ENCODE results near the gene RASA4B. TPM values are rescaled to one million over a fixed set of nuclear protein-coding genes. Genes with fewer than 3 reads are reported as not detected.

RASA4B gene
- total RNA-seq, 2 donors from 2014 or later, result 8.5 to 21.9 TPM

DNA sequence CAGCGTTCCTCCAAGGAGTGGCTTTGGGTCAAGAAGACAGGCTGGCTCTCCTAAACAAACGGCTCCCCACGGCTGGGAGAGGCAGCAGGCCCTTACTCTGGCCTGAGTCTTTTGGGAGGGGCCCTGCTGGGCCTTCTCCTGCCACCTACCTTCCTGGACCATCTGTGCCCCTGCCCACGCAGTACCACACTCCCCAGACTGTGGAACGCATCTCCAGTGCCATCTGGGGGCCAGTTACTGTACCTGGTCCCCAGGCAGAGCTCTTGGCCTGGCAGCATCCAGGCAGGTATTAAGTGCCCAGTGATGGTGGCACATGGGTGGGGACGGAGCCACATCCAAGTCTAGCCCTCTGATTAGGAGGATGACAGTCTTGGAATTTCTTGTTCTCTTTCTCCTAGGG, 67.3 kb downstream of the RASA4B start:
- no peaks in the 10 kb centered on the region for H3K27me3 ChIP-seq (replicated peaks; ENCODE audit: insufficient read depth)
- DNase-seq (ENCODE audit: low spot score), result no peak
- H3K4me1 ChIP-seq (ENCODE audit: control insufficient read depth in 1 of 2, low read depth in 2 of 2), result peaks cover 0 to 5% of the 10 kb centered on the region in 2 donors
- H3K36me3 ChIP-seq, result peaks cover 12% of the 10 kb centered on the region
- no peak overlapping the region for H3K4me3 ChIP-seq
- no peak for ATAC-seq (ENCODE audit: insufficient number of reproducible peaks, low FRiP score, low read depth)
- H3K9me3 ChIP-seq, result no peaks in the 10 kb centered on the region
- TF ChIP-seq, protein P1, sequence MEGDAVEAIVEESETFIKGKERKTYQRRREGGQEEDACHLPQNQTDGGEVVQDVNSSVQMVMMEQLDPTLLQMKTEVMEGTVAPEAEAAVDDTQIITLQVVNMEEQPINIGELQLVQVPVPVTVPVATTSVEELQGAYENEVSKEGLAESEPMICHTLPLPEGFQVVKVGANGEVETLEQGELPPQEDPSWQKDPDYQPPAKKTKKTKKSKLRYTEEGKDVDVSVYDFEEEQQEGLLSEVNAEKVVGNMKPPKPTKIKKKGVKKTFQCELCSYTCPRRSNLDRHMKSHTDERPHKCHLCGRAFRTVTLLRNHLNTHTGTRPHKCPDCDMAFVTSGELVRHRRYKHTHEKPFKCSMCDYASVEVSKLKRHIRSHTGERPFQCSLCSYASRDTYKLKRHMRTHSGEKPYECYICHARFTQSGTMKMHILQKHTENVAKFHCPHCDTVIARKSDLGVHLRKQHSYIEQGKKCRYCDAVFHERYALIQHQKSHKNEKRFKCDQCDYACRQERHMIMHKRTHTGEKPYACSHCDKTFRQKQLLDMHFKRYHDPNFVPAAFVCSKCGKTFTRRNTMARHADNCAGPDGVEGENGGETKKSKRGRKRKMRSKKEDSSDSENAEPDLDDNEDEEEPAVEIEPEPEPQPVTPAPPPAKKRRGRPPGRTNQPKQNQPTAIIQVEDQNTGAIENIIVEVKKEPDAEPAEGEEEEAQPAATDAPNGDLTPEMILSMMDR (IDR thresholded peaks at IDR 0.05), result no peak
- H3K27ac ChIP-seq, result no peak overlapping the region

DNA sequence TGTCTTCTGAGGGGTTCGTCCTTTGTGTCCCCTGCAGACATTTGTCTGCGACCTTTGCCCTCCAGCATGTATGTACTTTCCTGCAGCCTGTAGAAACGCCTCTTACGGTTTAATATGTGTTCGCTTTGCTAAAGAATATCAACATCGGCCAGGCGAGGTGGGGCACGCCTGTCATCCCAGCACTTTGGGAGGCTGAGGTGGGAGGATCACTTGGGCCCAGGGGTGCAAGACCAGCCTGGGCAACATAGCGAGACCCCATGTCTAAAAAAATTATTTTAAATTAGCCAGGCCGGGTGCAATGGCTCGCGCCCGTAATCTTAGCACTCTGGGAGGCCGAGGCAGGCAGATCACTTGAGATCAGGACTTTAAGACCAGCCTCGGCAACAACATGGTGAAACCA, 68.4 kb downstream of the RASA4B start:
- no peak for DNase-seq (ENCODE audit: low spot score)
- Histone ChIP-seq H3K4me1 (ENCODE audit: control insufficient read depth in 1 of 2, low read depth in 2 of 2) (peaks cover 0 to 5% of the 10 kb centered on the region in 2 donors), H3K4me3 (no peak overlapping the region), H3K27me3 (replicated peaks; ENCODE audit: insufficient read depth) (no peaks in the 10 kb centered on the region), H3K9me3 (no peaks in the 10 kb centered on the region), H3K27ac (no peak overlapping the region), H3K36me3 (peaks cover 12% of the 10 kb centered on the region)
- TF ChIP-seq, protein P1 (IDR thresholded peaks at IDR 0.05), result no peak
- ATAC-seq (ENCODE audit: insufficient number of reproducible peaks, low FRiP score, low read depth), result no peak

DNA sequence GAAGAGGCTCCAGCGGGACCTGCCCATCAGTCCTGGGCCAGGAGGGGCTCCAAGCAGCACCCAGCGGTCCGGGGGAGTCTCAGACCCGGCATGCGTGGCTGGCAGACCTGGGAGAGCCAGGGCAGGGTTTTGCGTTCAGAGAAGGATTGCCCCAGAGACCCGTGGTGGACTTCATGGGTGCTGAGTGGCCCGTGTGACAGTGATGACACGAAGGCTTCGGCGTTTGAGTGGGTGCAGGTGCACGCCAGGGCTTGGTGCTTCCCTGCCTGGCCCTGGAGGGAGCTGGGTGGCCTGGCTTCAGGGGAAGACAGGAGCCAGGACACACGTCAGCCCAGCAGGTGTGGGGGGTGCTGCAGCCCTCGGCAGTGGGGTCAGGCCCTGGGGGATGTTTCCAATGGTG, 70.3 kb downstream of the RASA4B start:
- ATAC-seq (ENCODE audit: insufficient number of reproducible peaks, low FRiP score, low read depth), result no peak
- Histone ChIP-seq H3K9me3 (no peaks in the 10 kb centered on the region), H3K27me3 (replicated peaks; ENCODE audit: insufficient read depth) (no peaks in the 10 kb centered on the region), H3K36me3 (peaks cover 12% of the 10 kb centered on the region), H3K27ac (no peak overlapping the region), H3K4me1 (ENCODE audit: control insufficient read depth in 1 of 2, low read depth in 2 of 2) (no peaks in the 10 kb centered on the region), H3K4me3 (no peak overlapping the region)
- no peak for DNase-seq (ENCODE audit: low spot score)
- TF ChIP-seq, protein P1 (IDR thresholded peaks at IDR 0.05), result no peak

DNA sequence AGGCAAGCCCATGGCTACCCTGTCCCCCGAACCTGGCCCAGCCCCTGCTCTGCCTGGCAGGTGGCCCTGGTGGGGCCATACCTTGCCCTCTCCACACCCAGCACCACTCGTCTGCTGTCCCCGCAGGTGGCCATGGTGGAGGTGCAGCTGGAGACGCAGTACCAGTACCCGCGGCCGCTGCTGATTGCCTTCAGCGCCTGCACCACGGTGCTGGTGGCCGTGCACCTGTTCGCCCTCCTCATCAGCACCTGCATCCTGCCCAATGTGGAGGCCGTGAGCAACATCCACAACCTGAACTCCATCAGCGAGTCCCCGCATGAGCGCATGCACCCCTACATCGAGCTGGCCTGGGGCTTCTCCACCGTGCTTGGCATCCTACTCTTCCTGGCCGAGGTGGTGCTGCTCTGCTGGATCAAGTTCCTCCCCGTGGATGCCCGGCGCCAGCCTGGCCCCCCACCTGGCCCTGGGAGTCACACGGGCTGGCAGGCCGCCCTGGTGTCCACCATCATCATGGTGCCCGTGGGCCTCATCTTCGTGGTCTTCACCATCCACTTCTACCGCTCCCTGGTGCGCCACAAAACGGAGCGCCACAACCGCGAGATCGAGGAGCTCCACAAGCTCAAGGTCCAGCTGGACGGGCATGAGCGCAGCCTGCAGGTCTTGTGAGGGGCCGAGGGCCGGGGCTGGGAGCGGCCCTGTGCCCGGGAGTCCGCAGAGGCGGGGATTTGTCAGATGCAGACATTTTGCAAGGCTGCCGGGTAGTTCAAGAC, 71.0 kb downstream of the RASA4B start:
- Histone ChIP-seq H3K9me3 (no peaks in the 10 kb centered on the region), H3K4me1 (ENCODE audit: control insufficient read depth in 1 of 2, low read depth in 2 of 2) (no peaks in the 10 kb centered on the region), H3K27ac (no peak overlapping the region), H3K4me3 (no peak overlapping the region), H3K36me3 (peaks cover 12% of the 10 kb centered on the region), H3K27me3 (replicated peaks; ENCODE audit: insufficient read depth) (no peaks in the 10 kb centered on the region)
- DNase-seq (ENCODE audit: low spot score) (no peak), ATAC-seq (ENCODE audit: insufficient number of reproducible peaks, low FRiP score, low read depth) (no peak)
- TF ChIP-seq, protein P1 (IDR thresholded peaks at IDR 0.05), result no peak

DNA sequence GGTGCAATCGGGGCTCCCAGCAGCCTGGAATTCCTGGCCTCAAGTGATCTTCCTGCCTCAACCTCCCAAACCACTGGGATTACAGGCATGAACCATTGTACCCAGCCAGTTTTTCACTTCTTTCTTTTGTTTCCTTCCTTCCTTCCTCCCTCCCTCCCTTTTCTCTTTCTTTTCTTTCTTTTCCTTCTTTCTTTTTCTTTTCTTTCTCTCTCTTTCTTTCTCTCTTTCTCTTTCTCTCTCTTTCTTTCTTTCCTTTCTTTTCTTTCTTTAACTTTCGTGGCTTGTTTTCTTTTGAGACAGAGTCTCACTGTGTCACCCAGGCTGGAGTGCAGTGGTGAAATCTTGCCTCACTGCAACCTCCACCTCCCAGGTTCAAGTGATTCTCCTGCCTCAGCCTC, 71.9 kb downstream of the RASA4B start:
- H3K36me3 ChIP-seq, result peaks cover 12% of the 10 kb centered on the region
- TF ChIP-seq, protein P1 (IDR thresholded peaks at IDR 0.05), result no peak

More for the DNA sequence above, 71.9 kb downstream of the RASA4B start:
- Histone ChIP-seq H3K27ac (no peak overlapping the region), H3K4me3 (no peak overlapping the region), H3K27me3 (replicated peaks; ENCODE audit: insufficient read depth) (no peaks in the 10 kb centered on the region), H3K4me1 (ENCODE audit: control insufficient read depth in 1 of 2, low read depth in 2 of 2) (no peaks in the 10 kb centered on the region), H3K9me3 (no peaks in the 10 kb centered on the region)
- no peak for DNase-seq (ENCODE audit: low spot score)
- no peak for ATAC-seq (ENCODE audit: insufficient number of reproducible peaks, low FRiP score, low read depth)
